ENCODE measurements around the gene SPAG9.
A peak's percentile ranks its signal among the peaks of the same experiment; 100 is the strongest.
"Not testable (repeated sequence)": the region's sequence is repeated elsewhere in the genome, so short reads cannot be mapped to it uniquely, and the experiment has no call there.

Gene SPAG9

DNA sequence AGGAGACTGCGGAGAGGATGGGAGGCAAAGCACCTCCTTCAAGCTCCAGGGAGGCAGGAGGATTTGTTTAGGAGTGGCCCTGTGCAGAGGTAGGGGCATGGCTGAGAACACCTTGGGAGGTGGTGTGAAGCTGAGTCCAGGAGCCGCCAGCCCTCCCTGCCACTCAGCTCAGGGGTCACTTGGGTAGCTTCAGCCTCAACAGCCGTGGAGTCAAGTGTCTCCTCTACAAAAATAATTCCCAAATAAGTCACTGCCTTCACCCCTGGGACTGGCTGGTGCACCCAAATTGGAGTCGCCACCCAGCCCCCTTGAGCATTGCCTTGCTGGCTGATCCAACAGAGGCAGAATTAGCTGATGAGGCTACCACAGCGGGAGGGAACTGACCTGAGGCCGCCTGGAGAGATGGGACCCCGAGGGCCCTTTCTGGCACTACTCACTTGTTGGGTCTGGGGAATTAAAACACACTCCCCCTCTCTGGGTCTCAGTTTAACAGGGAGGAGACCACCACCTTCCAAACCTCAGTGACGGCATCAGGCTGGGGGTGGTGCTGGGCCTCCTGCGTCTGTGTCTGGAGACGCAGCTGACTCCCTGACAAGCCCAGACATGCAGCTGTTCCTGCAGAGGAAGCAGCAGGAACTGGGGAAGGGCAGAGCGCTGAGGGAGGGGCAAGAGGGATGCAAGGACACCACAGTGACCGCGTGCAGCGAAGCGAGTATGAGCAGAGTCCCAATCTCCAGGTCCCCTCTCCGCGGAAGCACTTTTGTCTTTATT, 166.7 kb downstream of the SPAG9 start:
- no peak for DNase-seq (ENCODE audit: low read depth)

DNA sequence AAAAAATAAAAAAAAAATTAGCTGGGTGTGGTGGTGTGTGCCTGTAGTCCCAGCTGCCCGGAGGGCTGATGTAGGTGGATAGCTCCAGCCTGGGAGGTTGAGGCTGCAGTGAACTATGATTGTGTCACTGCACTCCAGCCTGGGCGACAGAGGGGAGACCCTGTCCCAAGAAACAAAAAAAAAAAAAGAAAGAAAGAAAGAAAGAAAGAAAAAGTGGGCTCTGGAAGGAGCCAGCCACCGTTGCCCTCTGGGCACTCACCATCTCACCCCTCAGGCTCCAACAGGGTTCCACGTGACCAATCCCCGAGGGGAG, 167.2 kb downstream of the SPAG9 start:
- DNase-seq (ENCODE audit: low read depth), result no peak

DNA sequence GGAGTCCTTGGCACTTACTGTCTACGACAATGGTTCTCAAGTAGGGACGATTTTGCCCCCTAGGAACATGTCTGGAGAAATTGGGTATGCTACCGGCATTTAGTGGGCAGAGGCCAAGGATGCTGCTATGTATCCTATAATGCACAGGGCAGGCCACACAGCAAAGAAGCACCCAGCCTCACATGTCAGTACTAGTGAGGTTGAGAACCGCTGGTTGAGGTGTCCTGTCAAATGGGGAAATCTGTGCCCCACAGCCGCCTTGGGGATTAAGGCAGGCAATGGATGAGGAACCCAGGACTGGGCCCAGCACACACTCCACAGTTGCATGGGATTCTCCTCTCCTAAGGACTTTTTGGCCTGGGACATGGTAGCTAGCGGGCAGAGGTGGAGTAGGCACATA, 167.8 kb downstream of the SPAG9 start:
- no peak for DNase-seq (ENCODE audit: low read depth)

DNA sequence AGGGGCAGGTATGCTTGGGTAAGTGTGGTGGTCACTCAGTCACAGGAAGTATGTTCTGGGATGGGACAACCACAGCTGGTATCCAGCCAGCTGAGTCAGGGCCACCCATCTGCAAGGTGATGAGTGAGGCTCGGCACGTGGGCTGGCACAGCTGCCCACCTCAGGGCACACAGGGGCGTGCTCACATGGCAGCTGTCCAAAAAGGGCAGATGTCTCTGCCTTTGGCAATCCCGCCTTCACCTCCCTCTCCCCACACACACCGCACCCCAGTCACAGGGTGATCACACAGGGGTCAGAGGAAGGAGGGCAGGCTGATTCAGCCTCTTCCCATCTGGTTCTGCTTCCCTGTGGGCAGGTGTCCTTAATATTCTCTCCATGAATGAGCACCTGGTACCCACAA, 168.7 kb downstream of the SPAG9 start:
- no peak for DNase-seq (ENCODE audit: low read depth)

DNA sequence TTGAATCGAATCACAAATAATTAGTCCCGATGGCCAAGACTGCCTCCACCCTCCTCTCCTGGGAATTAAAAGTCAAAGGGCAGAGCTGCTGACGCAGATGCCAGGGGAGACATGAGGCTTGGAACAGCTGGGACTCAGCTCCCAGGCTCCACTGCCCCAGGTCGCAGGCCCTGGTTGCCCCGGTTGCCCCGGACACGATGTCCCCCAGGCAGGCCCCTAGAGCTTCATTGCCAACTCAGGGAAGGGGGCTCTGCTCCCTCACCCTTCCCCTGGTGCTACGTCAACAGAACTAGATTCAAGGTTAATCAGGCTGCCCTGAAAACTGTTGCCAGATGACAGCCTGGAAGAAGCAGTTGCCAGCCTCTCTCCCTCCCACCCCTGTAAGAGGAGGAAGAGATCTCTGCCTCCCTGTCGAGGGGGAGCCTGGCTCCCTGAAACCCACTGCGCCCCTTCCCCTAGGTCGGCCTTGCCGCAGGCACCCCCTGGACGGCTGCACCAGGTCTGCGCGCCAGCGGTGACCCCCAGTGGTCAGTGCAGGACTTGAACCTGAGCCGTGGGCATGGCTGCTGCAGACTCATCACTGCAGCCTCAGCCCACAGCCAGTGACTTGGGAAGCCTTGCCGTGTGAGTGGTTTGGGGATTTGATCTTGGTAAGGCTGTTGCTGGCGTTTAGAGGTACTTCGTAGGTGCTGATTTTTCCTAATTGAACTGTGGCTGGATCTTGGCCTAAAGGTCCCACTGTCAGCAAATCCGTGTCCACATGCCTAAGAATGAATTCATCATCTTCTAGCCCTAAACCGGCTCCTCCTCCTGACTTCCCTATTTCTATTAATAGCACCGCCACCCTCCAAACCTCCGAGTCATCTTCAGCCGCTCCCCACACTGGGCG, 170.4 kb downstream of the SPAG9 start:
- DNase-seq (ENCODE audit: low read depth), result peak; percentile 23

DNA sequence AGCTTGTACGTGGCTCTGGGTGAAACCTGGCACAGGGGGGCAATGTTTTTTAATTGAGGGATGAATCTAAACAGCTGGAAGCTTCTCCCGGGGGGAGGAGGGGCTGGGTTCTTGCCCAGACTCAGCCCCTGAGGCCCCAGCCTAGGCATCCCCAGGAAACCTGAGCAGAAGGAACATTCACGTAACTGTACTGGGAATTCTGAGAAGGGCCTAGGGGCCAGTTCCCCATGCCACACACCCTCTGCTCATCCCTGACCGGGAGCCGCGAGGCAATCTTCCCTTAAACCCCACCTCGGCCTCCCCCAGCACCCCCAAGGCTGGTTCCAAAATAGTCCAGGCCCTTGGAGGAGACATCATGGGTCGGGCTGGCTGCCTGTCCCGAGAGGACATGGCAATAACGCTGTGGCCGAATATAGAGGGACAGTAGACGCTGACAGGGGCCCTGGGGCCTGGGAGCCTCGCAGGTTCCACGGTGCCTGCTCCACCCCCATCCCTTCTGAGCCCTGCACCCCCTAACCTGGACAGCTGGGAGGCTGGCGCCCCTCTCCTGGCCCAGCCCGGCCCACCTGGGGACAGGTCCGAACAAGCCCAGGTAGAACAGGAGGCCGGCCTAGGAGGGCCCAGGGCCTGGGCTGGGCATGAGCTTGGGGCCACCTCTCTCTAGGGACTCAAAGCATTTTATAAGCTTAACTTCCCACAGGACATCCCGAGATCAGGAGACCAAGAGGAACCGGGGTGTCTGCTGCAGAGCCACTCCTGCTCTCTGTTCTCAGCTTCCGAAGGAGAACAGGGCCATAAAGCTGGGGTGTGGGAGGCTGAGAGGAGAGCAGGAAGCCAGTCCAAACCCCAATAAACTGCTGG, 171.3 kb downstream of the SPAG9 start:
- DNase-seq (ENCODE audit: low read depth), result no peak

DNA sequence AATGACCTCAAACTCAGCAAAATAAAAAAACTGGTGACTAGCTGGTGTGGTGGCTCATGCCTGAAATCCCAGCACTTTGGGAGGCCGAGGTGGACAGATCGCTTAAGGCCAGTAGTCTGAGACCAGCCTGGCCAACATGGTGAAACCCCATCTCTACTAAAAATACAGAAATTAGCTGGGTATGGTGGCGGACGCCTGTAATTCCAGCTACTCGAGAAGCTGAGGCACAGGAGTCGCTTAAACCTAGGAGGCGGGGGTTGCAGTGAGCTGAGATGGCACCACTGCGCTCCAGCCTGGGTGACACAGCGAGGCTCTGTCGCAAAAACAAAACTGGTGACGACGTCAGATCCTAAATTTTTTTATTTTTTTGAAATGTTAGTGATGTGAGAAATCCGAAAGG, 172.0 kb downstream of the SPAG9 start:
- no peak for DNase-seq (ENCODE audit: low read depth)

DNA sequence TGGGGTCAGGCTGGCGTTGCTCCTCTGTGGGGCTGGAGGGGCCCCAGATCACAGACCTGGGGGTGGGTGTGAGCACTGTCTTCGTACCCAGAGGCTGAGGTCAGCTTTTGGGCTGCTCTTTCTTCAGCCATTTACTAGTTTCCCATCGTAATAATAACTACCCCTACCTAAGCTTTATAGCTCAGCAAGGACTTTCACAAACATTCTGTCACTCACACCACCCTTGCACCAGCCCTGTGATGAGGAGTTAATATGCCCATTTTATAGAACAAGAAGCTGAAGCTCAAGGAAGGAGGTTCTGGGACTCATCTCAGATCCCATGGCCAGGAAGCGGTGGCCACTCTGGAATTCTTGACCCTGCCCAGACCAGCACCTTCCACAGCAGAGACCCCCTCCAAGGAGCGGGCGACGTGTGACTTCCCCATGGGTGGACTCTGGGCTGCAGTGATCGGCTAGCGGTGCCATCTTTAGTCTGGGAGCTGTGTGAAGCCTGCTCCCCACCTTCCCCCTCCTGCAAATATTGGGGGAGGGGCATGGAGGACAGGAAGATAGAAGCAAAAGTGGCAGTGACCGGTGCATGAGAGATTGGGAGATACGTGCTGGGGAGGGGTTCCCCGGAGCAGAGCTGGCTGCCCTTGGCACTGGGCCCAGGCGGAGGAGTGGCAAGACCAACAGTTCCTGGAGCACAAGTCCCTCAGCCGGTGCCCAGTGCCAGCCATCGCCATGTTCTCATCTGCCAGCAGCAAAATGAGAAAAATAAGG, 172.7 kb downstream of the SPAG9 start:
- DNase-seq (ENCODE audit: low read depth), result no peak

DNA sequence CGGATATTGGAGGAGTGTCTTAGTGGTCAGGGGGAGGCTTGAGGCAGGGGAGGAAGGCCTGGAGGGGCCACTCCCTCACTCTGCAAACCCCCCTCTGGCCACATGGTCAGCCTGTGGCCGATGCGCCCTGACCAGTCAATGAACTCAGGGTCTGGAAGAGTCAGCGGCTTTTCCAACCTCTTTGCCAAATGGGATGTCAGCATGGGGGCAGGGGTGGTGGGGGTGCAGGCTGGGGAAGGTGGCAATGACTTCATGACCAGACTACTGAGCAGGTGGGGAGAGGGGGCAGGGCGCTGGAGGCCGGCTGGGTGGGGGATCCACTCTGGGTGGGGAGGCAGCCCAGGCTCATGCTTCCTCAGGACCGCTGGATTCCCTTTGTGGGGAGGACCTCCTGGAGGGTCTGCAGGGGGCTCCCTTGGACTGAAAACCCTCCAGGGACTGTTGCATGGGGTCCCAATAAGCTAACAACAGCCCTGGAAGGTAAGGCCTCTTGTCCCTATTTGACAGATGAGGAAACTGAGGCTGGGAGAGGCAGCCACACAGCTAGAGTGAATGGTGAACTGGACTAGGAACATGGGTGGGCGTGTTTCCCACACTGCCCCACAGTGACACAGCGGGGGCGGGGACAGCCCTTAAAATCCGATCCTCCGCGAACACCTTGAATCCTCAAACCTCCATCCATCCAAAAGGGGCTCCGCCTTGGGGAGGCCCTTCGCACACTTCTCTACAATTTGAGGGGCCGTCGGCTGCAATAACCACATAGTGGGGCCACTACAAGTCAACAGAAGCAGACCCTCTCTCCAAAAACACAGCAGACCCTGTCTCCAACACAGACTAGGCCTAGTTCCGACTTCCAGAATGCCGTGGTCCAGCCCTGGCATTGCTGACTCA, 173.5 kb downstream of the SPAG9 start:
- no peak for DNase-seq (ENCODE audit: low read depth)

DNA sequence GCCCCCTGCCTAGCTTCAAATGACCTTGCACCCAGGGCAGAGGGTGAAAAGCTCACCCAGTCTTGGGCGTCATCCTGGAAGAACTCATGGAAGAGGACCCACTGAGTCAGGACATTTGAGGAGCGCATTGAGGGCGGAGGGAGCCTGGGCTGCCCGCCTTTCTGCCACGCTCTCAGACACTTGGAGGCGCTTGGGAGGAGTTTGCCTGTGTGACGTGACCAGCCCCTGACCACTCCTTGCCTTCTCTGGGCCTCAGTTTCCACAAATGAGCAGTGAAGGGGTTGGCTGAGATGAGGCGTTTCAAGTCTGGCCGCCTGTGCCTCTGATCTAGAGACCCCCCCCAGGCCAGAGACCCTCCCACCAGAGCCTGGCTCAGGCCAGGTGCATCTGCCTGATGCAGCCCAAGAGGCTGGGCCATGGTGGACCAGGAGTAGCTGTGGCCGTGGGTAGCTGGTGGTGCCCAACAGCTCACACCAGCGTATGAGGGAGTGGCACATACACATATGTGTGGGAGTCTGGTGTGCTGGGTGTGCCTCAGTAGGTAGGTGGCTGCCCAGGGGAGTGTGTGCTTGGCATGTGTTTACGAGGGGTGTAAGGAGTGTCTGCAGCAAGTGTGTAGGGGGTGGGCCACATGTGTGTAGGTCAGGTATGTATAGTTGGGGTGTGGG, 174.3 kb downstream of the SPAG9 start:
- DNase-seq (ENCODE audit: low read depth), result no peak

DNA sequence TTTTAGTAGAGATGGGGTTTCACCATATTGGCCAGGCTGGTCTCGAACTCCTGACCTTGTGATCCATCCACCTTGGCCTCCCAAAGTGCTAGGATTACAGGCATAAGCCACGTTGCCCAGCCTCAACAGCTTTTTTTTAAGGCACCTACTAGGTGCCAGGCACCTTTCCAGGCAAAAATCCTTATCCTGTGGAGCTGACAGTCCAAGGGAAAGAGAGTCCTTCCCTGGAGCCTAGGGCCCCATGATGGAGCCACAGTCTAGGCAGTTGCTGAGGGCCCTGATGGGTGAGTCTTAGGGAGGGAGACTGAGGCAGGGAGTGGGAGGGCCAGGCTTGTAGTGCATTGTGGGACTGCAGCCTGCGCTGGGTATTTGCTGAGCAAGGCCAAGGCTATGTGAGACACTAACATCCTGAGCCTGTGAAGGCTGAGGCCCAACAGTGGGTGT, 174.9 kb downstream of the SPAG9 start:
- DNase-seq (ENCODE audit: low read depth), result no peak

DNA sequence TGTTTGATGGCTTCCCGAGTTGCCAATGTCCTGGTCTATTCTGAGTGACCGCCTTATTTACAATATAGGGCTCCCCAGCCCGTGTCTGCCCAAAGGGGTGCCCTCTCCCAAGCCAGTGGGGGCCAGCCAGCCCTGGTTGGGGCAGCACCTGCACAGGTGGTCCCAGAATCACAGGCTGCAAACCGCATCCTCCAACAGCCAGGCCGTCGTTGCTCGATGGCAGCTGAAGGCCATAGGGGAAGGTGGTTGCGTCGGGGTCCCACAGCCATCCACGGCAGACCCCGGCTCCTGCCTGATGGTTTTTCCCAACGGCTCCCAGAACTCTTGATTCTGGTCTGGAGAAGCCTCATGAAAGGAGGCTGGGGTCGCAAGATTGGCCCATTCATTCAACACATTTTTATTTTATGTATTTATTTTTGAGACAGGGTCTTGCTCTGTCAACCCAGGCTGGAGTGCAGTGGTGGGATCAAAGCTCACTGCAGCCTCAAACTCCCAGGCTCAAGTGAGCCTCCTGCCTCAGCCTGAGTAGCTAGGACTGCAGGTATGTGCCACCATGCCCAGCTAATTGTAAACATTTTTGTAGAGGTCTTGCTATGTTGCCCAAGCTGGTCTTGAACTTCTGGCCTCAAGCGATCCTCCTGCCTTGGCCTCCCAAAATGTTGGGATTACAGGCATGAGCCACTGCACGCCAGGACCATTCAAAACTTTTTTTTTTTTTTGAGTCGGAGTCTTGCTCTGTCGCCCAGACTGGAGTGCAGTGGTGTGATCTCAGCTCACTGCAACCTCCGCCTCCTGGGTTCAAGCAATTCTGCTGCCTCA, 175.6 kb downstream of the SPAG9 start:
- DNase-seq (ENCODE audit: low read depth), result no peak

DNA sequence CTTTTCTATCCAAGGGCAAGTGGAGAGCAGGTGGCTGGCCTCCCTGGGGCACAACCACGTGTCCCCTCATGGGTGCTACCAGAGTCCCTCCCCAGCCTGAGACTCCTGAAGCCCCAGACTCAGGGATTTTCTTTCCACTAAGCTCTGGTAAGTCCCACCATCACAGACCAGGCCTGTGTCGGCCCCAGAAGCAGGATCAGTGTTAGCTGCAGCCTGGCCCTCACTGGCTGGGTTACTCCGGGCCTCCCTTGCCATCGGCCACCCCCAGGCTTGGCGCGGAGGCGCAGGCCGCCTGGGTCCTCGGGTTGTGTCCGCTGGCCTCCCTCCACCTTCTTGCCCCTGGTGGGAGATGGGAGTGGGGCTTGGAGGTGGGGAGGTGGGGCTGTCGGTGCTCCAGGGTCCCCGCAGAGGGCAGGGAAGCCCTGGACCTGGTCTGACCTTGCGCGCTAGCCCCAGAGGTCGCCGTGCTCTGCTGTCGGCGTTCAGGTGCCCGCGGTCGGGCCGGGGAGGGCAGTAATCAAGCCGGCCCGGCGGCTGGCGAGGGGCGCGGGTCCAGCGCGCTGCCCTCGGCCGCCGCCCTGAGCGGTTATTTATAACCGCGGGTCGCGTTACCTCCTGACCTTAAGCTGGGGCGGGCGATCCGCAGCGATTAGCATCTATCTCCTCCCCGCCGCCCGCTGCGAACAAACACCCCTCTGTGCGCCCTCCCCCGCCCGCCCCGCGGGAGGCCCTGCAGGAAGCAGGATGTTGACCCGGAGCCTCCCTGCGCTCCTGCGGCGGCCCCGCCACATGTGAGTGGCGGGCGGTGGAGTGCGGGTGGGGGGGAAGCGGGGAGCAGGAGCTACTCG, 176.4 kb downstream of the SPAG9 start:
- DNase-seq (ENCODE audit: low read depth), result peak; percentile 66

DNA sequence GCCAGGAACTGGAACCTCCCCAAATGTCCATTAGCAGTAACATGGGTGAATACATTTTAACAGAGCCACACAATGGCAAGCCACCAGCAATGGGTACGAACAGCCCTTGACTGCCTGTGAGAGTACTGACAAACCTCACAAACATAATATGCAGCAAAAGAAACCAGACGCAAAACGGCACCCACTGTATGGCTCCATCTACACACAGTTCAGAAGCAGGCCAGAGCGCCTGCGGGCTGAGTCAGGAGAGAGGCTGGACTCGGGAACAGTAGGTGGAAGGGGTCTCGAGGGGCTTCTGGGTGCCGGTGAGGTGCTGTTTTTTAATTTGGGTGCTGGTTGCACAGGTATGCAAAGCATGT, 177.1 kb downstream of the SPAG9 start:
- DNase-seq (ENCODE audit: low read depth), result no peak

DNA sequence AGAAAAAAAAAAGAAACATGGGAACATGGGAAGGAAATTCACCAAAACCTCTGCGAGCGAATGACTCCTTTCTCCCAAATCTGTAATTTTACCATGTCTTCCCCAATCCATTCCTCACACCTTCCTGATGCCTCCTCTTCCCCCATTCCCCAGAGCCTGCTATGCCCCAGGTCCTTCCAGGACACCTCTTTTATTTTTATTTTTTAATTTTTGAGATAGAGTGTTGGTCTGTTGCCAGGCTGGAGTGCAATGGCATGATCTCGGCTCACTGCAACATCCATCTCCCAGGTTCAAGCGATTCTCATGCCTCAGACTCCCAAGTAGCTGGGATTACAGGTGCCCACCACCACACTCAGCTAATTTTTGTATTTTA, 179.0 kb downstream of the SPAG9 start:
- DNase-seq (ENCODE audit: low read depth), result not testable (repeated sequence)

DNA sequence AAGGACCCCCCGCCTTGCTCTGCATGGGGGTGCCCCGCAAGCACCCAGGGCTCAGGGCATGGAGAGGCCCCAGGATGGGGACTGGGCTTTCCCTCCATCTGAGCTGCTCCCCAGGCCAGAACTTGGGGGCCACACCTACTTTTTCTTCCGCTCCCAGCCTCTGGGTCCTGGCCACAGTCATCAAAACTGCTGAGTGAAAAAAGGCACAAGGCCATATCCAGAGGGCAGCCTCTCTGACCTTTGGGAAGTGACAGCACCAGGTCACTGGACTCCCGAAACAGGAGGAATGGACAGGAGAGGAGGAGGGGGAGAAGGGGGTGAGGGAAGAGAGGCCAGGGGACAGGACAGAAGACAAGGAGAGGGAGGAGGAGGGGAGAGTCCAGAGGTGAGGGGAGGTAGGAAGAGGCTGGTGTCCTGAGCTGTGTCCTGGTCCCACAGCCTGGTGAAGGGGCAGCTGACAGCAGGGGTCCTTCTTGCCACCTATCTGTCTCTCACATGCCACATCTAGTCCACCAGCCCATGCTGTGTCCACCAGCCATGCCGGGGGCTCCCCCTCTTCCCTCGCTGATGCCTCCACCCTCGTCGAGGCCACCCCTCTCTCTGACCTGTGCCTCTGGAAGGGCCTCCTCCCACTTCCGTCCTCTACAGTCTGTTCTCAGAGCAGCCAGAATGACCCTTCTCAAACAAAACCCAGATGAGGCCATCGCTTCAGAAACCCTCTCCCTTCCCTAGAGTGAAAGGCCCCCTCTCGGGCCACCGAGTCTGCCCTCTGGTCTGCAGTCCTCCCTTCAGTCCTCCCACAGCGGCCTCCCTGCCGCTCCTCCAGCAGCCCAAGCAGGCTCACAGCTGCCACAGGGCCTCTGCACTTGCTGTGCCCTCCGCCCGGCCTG, 180.6 kb downstream of the SPAG9 start:
- DNase-seq (ENCODE audit: low read depth), result no peak

DNA sequence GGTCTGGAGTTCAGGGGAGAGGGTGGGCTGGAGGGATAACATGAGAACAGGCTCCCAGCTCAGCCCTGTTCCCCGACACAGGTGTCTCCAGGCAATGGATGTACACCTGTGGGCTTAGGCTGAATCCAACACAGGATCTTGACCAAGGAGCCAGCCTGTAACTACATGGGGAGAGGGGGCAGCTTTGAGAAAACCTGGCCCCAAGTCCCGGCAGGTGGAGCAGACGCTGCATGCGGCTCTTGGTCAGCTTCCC, 181.2 kb downstream of the SPAG9 start:
- no peak for DNase-seq (ENCODE audit: low read depth)

All from activated T-cell treated with anti-CD3 and anti-CD28 coated beads for 24 hours (primary cell).